Heart right ventricle (tissue), 16 donors: ENCODE data around the gene LIN28B. TPM values are rescaled to one million over a fixed set of nuclear protein-coding genes. Genes with fewer than 3 reads are reported as not detected.

Experiments
- ATAC-seq, 8 donors: fragments of 200-7000 bp; cut with Tn5 transposase; one replicate each; pipeline ENCODE4 v1.9.1; 2020; ENCODE audit warnings: mild to moderate bottlenecking in 8 of 8, moderate library complexity in 8 of 8, moderate number of reproducible peaks in 1 of 8
- DNase-seq, 2 donors: peaks; one replicate each; pipeline ENCODE4 v3.0.0-alpha.2; 2020
- H3K27ac ChIP-seq, 10 donors: fragments of 200-600 bp; sonication (generic) in 2 of 10; one replicate each; pipeline versions ENCODE4 v1.5.0 to v1.8.0; 2020 to 2022; ENCODE audit warnings: mild to moderate bottlenecking in 3 of 10
- H3K27me3 ChIP-seq, 7 donors: fragments of 200-600 bp; one replicate each; pipeline ENCODE4 v1.8.0; 2021 to 2022; ENCODE audit warnings: mild to moderate bottlenecking in 2 of 7
- H3K36me3 ChIP-seq, 9 donors: fragments of 200-600 bp; sonication (generic) in 1 of 9; one replicate each; pipeline versions ENCODE4 v1.5.0 to v1.8.0; 2020 to 2022; ENCODE audit warnings: mild to moderate bottlenecking in 2 of 9
- H3K4me1 ChIP-seq, 9 donors: fragments of 200-600 bp; sonication (generic) in 1 of 9; one replicate each; pipeline versions ENCODE4 v1.5.0 to v1.8.0; 2020 to 2022; ENCODE audit warnings: mild to moderate bottlenecking in 4 of 9
- H3K4me3 ChIP-seq, 10 donors: fragments of 200-600 bp; sonication (generic) in 2 of 10; one replicate each; pipeline versions ENCODE4 v1.5.0 to v1.8.0; 2020 to 2022; ENCODE audit warnings: mild to moderate bottlenecking in 7 of 10, moderate library complexity in 2 of 10
- H3K9me3 ChIP-seq, 11 donors: fragments of 200-600 bp in 10 of 11; sonication (generic) in 2 of 11; one replicate each; pipeline versions ENCODE4 v1.5.0 to v1.8.0; 2013 to 2022; ENCODE audit warnings: mild to moderate bottlenecking in 2 of 11, control low read depth in 1 of 11, moderate library complexity in 1 of 11
- CTCF ChIP-seq, 9 donors: fragments of 200-600 bp; sonication (generic) in 2 of 9; IDR thresholded peaks; one replicate each; pipeline versions ENCODE4 v1.5.0 to v1.8.0; 2021 to 2022; ENCODE audit warnings: antibody characterized with exemption in 9 of 9, mild to moderate bottlenecking in 5 of 9, moderate library complexity in 1 of 9
- WGBS, 2 donors: extraction: QIAGEN DNeasy Blood & Tissue Kit; methylation state at CpG; one replicate each; pipeline ENCODE4 v1.1.7; 2013; ENCODE audit warnings: inconsistent platforms in 1 of 2; 5-methylcytosine and 5-hydroxymethylcytosine counted together
- intact Hi-C, 10 donors: fragments of 100-400 bp; cut with DNase I; formaldehyde crosslinking; loops; one replicate each; pipeline versions ENCODE4 v1.11.1 to v1.14.2; 2022
- polyA plus RNA-seq, 2 donors: library from polyadenylated mRNA; stranded (reverse); fragments of 200-250 nt; gene quantifications; one replicate each; pipeline ENCODE4 v1.2.3, GENCODE V29; 2013
- total RNA-seq, 10 donors: library from RNA; stranded (reverse); fragmentation: NEBNext Ultra II Directional in 3 of 10; extraction: Animal tissue kit (Norgen Biotek cat#: 25700) in 3 of 10; gene quantifications; one replicate each; pipeline versions ENCODE4 v1.2.1 to v1.2.4, GENCODE V29; 2021 to 2023
- donor health status: Arrhythmogenic right ventricular cardiomyopathy.
- donor health status: ischemic (EF 13 %, LVEDD 7.1; RV severe dilation, severe dysfunction).
- donor health status: healthy with polysubstance abuse.
- donor health status: DM: no; HTN: yes; CAD: no.
- donor health status: DM: no; HTN: no; CAD: no.
- donor health status: ischemic (EF 25% LVEDD 6.9; RV normal size, moderate dysfunction).
- donor health status: ischemic (EF 25% LVEDD 5.7; RV mildly dilated, moderate dysfunction).
- donor health status: healthy.
- donor health status: DM: yes; HTN: yes; CAD: no.
- donor health status: Ischemic cardiomyopathy.
- donor health status: ischemic (EF 35%, LVEDD 5.7; RV mildly dilated, moderate dysfunction).
- donor health status: nonischemic (EF 11% LVEDD 7.7; RV severe dilation, severe dysfunction).
- donor health status: DM: yes; HTN: yes; CAD: no.
- donor health status: PGD.
- donor health status: ischemic (EF 29% LVEDD 5.4; RV normal size, mild dysfunction).
- donor health status: nonischemic (EF 23%, LVEDD 6.1; RV moderate dilation, normal function).

LIN28B gene
- total and polyA plus RNA-seq, 12 donors, result not detected

GRCh38 chr6:104954190-104954797, 2.6 kb upstream of the LIN28B start:
- Histone ChIP-seq H3K27me3 (peaks cover 21 to 100% (median 99%) of the 10 kb centered on the region in 7 donors), H3K4me3 (no peak overlapping the region), H3K36me3 (no peaks in the 10 kb centered on the region), H3K4me1 (peaks cover 0 to 10% (median 4%) of the 10 kb centered on the region in 9 donors), H3K9me3 (no peaks in the 10 kb centered on the region), H3K27ac (no peak overlapping the region)
- no peak for TF ChIP-seq CTCF (IDR thresholded peaks at IDR 0.05)
- 23 to 27% methylated on average over 4 of the region's 4 CpGs for WGBS, 2 donors
- ATAC-seq (no peak), DNase-seq (no peak)
- intact Hi-C loops, result no loop called here

- no peak for TF ChIP-seq CTCF (IDR thresholded peaks at IDR 0.05)
- intact Hi-C loops, result no loop called here
- Histone ChIP-seq H3K4me3 (no peak overlapping the region), H3K27ac (no peak overlapping the region), H3K4me1 (peaks cover 0 to 10% (median 4%) of the 10 kb centered on the region in 9 donors), H3K36me3 (no peaks in the 10 kb centered on the region), H3K27me3 (peaks cover 21 to 100% (median 100%) of the 10 kb centered on the region in 7 donors), H3K9me3 (no peaks in the 10 kb centered on the region)
- WGBS, 2 donors, result 16 to 17% methylated on average over 5 of the region's 5 CpGs
- DNase-seq (no peak), ATAC-seq (no peak)
Observed at GRCh38 chr6:104955491-104955890, 1.4 kb upstream of the LIN28B start.

GRCh38 chr6:104955927-104956730, 778 bp upstream of the LIN28B start:
- ATAC-seq, result no peak
- WGBS, 2 donors, result 4 to 7% methylated on average over 16 of the region's 16 CpGs
- no peak for TF ChIP-seq CTCF (IDR thresholded peaks at IDR 0.05)
- peaks cover 0 to 10% (median 4%) of the 10 kb centered on the region in 9 donors for H3K4me1 ChIP-seq
- H3K9me3 ChIP-seq, result no peaks in the 10 kb centered on the region
- intact Hi-C loops, result no loop called here
- no peak for DNase-seq
- H3K36me3 ChIP-seq, result no peaks in the 10 kb centered on the region
- peaks cover 21 to 100% (median 98%) of the 10 kb centered on the region in 7 donors for H3K27me3 ChIP-seq
- no peak overlapping the region for H3K4me3 ChIP-seq
- no peak overlapping the region for H3K27ac ChIP-seq

GRCh38 chr6:104957301-104958177, 632 bp downstream of the LIN28B start:
- Histone ChIP-seq H3K36me3 (no peaks in the 10 kb centered on the region), H3K4me1 (peaks cover 0 to 10% (median 4%) of the 10 kb centered on the region in 9 donors), H3K4me3 (no peak overlapping the region), H3K27me3 (peaks cover 20 to 96% (median 92%) of the 10 kb centered on the region in 7 donors), H3K27ac (no peak overlapping the region), H3K9me3 (no peaks in the 10 kb centered on the region)
- no peak for DNase-seq
- ATAC-seq, result no peak
- 3 to 7% methylated on average over 21 of the region's 21 CpGs for WGBS, 2 donors
- no peak for TF ChIP-seq CTCF (IDR thresholded peaks at IDR 0.05)
- intact Hi-C loops, result no loop called here
